ENCODE results near the gene SIPA1L3.

DNA sequence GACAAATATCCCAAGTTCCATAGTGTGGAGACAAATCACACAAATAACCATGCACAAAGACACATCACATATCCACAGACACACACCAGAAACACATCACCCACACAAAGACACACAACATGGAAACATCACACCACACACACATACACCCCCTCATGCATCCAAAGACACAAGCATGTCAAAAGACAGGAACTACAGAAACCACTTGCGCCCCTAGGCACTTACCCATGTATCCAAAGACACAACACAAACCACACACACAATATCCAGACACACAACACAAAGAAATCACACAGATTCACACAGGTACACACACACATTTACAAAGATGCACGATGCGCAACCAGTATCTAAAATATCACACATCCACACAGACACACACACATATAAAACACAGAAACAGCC lies 316.1 kb downstream of the SIPA1L3 start:
- TF ChIP-seq FOXK2 (IDR thresholded peaks at IDR 0.05), result no peak
- no peak for TF ChIP-seq SALL1 (CRISPR knock-in tag; IDR thresholded peaks at IDR 0.05)
- TF ChIP-seq TAF1 (CRISPR knock-in tag; IDR thresholded peaks at IDR 0.05), result no peak
- TF ChIP-seq EZH2 (conservative IDR thresholded peaks at IDR 0.05; ENCODE audit: low read depth, low read length), result no peak
- TF ChIP-seq, protein P1, sequence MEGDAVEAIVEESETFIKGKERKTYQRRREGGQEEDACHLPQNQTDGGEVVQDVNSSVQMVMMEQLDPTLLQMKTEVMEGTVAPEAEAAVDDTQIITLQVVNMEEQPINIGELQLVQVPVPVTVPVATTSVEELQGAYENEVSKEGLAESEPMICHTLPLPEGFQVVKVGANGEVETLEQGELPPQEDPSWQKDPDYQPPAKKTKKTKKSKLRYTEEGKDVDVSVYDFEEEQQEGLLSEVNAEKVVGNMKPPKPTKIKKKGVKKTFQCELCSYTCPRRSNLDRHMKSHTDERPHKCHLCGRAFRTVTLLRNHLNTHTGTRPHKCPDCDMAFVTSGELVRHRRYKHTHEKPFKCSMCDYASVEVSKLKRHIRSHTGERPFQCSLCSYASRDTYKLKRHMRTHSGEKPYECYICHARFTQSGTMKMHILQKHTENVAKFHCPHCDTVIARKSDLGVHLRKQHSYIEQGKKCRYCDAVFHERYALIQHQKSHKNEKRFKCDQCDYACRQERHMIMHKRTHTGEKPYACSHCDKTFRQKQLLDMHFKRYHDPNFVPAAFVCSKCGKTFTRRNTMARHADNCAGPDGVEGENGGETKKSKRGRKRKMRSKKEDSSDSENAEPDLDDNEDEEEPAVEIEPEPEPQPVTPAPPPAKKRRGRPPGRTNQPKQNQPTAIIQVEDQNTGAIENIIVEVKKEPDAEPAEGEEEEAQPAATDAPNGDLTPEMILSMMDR (CRISPR knock-in tag; IDR thresholded peaks at IDR 0.05), result no peak
